GM23338 (cell line): ENCODE measurements around the gene IL6ST.

ENCODE experiments used
- CREB1 ChIP-seq: fragments of 250-450 bp; sonication (Bioruptor Pico); IDR thresholded peaks from 2 replicates; pipeline ENCODE4 v1.5.0; 2020; ENCODE audit warnings: low read depth, mild to moderate bottlenecking, moderate library complexity
- EZH2 ChIP-seq: fragments of 200-600 bp; sonication (generic); IDR thresholded peaks from one replicate; pipeline ENCODE4 v1.8.0; 2017; ENCODE audit warnings: antibody characterized with exemption, mild to moderate bottlenecking, low read depth; ENCODE audit not compliant: unreplicated experiment
- EZH2phosphoT487 ChIP-seq: fragments of 200-600 bp; sonication (generic); IDR thresholded peaks from one replicate; pipeline ENCODE4 v1.8.1; 2018; ENCODE audit warnings: antibody characterized with exemption; ENCODE audit not compliant: unreplicated experiment
- JUNB ChIP-seq: IDR thresholded peaks from one replicate; pipeline ENCODE4 v1.6.1; 2016; ENCODE audit warnings: antibody characterized with exemption; ENCODE audit not compliant: unreplicated experiment
- NANOG ChIP-seq: IDR thresholded peaks from 2 replicates; pipeline ENCODE4 v1.6.1; 2016; ENCODE audit warnings: antibody characterized with exemption, borderline replicate concordance
- POLR2AphosphoS5 ChIP-seq: IDR thresholded peaks from 2 replicates; pipeline ENCODE4 v1.6.1; 2016; ENCODE audit warnings: antibody characterized with exemption, low read depth
- ZNF114 ChIP-seq: fragments of 250-450 bp; sonication (Bioruptor Pico); IDR thresholded peaks from 2 replicates; pipeline ENCODE4 v1.5.0; 2020; ENCODE audit warnings: mild to moderate bottlenecking, moderate library complexity
- TF ChIP-seq, protein P1 (sequence below): IDR thresholded peaks from one replicate; pipeline ENCODE4 v1.6.1; 2018; ENCODE audit warnings: antibody characterized with exemption; ENCODE audit not compliant: unreplicated experiment
- TF ChIP-seq, protein P2 (sequence below), 2 experiments: fragments of 200-600 bp in 1 of 2; sonication (generic) in 1 of 2; conservative IDR thresholded peaks; 2 replicates each; pipeline versions ENCODE4 v1.5.1 to v1.6.1; 2016 to 2017; ENCODE audit warnings: antibody characterized with exemption in 2 of 2, low read depth in 2 of 2, mild to moderate bottlenecking in 2 of 2, moderate library complexity in 1 of 2
- TF ChIP-seq, protein P3 (sequence below): IDR thresholded peaks from 2 replicates; pipeline ENCODE4 v1.6.1; 2016; ENCODE audit warnings: antibody characterized with exemption

DNA sequence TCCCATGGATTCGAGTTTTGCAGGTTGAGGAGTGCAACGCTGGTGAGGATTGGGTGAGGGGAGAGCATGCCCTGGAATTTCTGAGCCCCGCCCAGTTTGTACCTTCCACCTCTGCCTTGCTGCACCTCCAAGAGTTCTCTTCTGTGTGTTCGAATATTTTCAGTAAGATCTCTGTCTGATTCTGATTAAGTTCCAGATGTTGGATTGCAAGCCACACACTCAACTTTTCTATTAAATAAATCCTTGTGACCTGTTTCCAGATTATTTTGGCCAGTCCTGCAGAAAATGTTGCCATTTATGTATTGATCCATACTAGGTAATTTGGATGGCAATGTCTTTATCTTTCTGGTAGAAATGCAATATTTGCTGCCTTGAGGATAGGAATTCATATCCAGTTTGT, 89.5 kb downstream of the IL6ST start:
- TF ChIP-seq, protein P1, sequence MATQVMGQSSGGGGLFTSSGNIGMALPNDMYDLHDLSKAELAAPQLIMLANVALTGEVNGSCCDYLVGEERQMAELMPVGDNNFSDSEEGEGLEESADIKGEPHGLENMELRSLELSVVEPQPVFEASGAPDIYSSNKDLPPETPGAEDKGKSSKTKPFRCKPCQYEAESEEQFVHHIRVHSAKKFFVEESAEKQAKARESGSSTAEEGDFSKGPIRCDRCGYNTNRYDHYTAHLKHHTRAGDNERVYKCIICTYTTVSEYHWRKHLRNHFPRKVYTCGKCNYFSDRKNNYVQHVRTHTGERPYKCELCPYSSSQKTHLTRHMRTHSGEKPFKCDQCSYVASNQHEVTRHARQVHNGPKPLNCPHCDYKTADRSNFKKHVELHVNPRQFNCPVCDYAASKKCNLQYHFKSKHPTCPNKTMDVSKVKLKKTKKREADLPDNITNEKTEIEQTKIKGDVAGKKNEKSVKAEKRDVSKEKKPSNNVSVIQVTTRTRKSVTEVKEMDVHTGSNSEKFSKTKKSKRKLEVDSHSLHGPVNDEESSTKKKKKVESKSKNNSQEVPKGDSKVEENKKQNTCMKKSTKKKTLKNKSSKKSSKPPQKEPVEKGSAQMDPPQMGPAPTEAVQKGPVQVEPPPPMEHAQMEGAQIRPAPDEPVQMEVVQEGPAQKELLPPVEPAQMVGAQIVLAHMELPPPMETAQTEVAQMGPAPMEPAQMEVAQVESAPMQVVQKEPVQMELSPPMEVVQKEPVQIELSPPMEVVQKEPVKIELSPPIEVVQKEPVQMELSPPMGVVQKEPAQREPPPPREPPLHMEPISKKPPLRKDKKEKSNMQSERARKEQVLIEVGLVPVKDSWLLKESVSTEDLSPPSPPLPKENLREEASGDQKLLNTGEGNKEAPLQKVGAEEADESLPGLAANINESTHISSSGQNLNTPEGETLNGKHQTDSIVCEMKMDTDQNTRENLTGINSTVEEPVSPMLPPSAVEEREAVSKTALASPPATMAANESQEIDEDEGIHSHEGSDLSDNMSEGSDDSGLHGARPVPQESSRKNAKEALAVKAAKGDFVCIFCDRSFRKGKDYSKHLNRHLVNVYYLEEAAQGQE = no peak
- TF ChIP-seq, protein P2, sequence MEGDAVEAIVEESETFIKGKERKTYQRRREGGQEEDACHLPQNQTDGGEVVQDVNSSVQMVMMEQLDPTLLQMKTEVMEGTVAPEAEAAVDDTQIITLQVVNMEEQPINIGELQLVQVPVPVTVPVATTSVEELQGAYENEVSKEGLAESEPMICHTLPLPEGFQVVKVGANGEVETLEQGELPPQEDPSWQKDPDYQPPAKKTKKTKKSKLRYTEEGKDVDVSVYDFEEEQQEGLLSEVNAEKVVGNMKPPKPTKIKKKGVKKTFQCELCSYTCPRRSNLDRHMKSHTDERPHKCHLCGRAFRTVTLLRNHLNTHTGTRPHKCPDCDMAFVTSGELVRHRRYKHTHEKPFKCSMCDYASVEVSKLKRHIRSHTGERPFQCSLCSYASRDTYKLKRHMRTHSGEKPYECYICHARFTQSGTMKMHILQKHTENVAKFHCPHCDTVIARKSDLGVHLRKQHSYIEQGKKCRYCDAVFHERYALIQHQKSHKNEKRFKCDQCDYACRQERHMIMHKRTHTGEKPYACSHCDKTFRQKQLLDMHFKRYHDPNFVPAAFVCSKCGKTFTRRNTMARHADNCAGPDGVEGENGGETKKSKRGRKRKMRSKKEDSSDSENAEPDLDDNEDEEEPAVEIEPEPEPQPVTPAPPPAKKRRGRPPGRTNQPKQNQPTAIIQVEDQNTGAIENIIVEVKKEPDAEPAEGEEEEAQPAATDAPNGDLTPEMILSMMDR (conservative IDR thresholded peaks at IDR 0.05; ENCODE audit: low read depth in 2 of 2) = no peak
- TF ChIP-seq ZNF114 (CRISPR knock-in tag) (no peak), JUNB (no peak), EZH2 (no peak), CREB1 (CRISPR knock-in tag) (no peak), POLR2AphosphoS5 (no peak), EZH2phosphoT487 (no peak), NANOG (no peak)
- TF ChIP-seq, protein P3, sequence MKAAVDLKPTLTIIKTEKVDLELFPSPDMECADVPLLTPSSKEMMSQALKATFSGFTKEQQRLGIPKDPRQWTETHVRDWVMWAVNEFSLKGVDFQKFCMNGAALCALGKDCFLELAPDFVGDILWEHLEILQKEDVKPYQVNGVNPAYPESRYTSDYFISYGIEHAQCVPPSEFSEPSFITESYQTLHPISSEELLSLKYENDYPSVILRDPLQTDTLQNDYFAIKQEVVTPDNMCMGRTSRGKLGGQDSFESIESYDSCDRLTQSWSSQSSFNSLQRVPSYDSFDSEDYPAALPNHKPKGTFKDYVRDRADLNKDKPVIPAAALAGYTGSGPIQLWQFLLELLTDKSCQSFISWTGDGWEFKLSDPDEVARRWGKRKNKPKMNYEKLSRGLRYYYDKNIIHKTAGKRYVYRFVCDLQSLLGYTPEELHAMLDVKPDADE = no peak
